ENCODE results near the gene TSPAN18. TPM values are rescaled to one million over a fixed set of nuclear protein-coding genes. Genes with fewer than 3 reads are reported as not detected.
A peak's percentile ranks its signal among the peaks of the same experiment; 100 is the strongest.

TSPAN18 gene
- polyA plus RNA-seq, 1 experiment, result 0.98 TPM

GRCh38 chr11:44948155-44948554 is 221.4 kb downstream of the TSPAN18 start:
- Histone ChIP-seq H3K9me3 (ENCODE audit: control insufficient read depth, insufficient read depth, low read length) (peaks cover 5% of the 10 kb centered on the region; the same call in 1 of the 2 replicates), H3K27me3 (ENCODE audit: control insufficient read depth, insufficient read depth, low read length) (peaks cover 36% of the 10 kb centered on the region), H3K27ac (ENCODE audit: low read depth, low read length) (no peak overlapping the region), H3K4me3 (ENCODE audit: low read depth, low read length) (no peak overlapping the region)
- TF ChIP-seq, protein P1, sequence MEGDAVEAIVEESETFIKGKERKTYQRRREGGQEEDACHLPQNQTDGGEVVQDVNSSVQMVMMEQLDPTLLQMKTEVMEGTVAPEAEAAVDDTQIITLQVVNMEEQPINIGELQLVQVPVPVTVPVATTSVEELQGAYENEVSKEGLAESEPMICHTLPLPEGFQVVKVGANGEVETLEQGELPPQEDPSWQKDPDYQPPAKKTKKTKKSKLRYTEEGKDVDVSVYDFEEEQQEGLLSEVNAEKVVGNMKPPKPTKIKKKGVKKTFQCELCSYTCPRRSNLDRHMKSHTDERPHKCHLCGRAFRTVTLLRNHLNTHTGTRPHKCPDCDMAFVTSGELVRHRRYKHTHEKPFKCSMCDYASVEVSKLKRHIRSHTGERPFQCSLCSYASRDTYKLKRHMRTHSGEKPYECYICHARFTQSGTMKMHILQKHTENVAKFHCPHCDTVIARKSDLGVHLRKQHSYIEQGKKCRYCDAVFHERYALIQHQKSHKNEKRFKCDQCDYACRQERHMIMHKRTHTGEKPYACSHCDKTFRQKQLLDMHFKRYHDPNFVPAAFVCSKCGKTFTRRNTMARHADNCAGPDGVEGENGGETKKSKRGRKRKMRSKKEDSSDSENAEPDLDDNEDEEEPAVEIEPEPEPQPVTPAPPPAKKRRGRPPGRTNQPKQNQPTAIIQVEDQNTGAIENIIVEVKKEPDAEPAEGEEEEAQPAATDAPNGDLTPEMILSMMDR (IDR thresholded peaks at IDR 0.05; ENCODE audit: low read depth, low read length), result no peak
- CTCF ChIA-PET, result interaction anchor here (1.2 to 2.4 kb wide), 4 partner anchors 11 to 157 kb away, joined by 4 to 22 read pairs (median 8); no protein-coding TSS in a partner anchor
- no peak for DNase-seq (ENCODE audit: low read depth, low spot score)
- POLR2A ChIA-PET, result no interaction called here

DNA sequence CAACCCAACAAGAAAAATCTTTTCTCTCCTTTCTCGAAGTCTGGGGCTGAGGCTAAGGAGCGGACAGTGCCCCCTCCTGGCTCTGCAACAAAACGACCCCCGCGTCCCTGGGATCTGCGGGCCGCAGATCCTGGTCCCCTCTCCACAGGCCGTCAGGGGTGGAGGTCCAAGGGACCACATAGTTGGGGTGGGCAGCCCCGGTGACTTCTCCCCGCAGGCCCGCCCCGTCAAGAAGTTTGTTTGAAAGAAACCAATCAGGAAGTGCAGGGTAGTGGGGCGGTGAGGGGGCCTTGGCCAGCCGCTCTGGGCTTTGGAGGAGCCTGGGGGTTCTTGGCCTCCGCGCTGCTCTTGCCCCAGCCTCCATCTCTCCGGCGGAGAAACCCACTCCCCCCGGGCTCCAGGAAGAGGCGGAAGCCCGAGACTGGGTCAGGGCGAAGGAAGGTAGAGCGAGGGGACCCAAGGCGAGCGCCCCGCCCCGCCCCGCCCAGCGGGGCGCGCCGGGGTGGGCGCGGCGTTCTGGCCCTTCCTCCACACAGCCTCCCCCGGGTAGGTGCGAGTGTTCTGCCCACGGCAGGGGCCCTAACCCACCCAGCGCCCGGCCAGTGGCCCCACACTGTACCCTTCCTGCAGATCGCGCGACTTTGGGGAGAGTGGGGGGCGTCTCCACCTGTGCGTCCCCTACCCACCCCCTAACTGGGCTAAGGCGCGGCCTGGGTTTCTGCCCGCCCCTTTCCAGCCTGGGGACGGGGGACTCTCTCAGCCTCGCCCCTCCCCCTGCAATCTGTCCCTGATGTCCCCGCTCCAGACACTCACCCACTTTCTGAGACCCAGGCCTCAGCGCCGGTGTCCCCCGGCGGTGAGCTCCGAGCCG is 222.6 kb downstream of the TSPAN18 start:
- Histone ChIP-seq H3K27me3 (ENCODE audit: control insufficient read depth, insufficient read depth, low read length) (peaks cover 33% of the 10 kb centered on the region), H3K27ac (ENCODE audit: low read depth, low read length) (no peak overlapping the region), H3K4me3 (ENCODE audit: low read depth, low read length) (peak overlapping the region; percentile 71), H3K9me3 (ENCODE audit: control insufficient read depth, insufficient read depth, low read length) (peaks cover 5% of the 10 kb centered on the region; the same call in 1 of the 2 replicates)
- ChIA-PET POLR2A (no interaction called here), CTCF (interaction anchor here (0.6 to 2.4 kb wide), 8 partner anchors 11 to 155 kb away, joined by 4 to 12 read pairs (median 6); no protein-coding TSS in a partner anchor)
- TF ChIP-seq, protein P1 (IDR thresholded peaks at IDR 0.05; ENCODE audit: low read depth, low read length), result peak; percentile 51
- no peak for DNase-seq (ENCODE audit: low read depth, low spot score)

DNA sequence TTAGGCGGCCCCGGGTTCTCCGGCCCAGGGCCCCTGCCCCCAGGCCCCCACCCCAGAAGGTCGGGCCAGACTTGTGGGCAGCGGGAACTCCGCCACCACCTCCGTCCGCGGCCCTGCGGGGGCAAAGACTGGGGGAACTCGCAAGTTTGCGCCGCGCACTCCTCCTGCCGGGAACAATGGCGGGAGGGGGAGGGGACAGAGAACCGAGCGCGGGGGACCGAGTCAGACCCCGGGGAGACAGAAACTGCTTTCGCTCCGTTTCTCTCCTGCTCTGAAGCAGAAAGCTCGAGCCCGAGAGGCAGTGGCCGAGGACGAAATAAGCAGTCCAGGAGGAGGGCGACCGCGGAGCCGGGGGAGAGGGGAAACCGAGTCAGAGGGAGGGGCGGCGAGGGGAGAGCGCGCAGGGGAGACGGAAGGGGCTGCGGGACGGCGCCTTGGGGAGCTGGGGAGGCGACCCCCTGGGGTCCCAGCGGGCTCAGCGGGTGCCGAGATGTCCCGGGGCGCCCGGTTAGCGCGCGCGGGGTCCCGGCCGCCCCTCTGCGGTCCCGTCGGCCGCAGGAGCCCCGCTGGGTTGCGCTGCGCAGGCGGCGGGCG is 223.4 kb downstream of the TSPAN18 start:
- Histone ChIP-seq H3K9me3 (ENCODE audit: control insufficient read depth, insufficient read depth, low read length) (peaks cover 5% of the 10 kb centered on the region; the same call in 1 of the 2 replicates), H3K27me3 (ENCODE audit: control insufficient read depth, insufficient read depth, low read length) (peaks cover 33% of the 10 kb centered on the region), H3K4me3 (ENCODE audit: low read depth, low read length) (peak overlapping the region; percentile 71), H3K27ac (ENCODE audit: low read depth, low read length) (no peak overlapping the region)
- no peak for DNase-seq (ENCODE audit: low read depth, low spot score)
- POLR2A ChIA-PET, result no interaction called here
- TF ChIP-seq, protein P1 (IDR thresholded peaks at IDR 0.05; ENCODE audit: low read depth, low read length), result no peak
- CTCF ChIA-PET, result interaction anchor here (0.6 to 1.5 kb wide), 7 partner anchors 9 to 154 kb away, joined by 3 to 8 read pairs (median 5); no protein-coding TSS in a partner anchor

GRCh38 chr11:44950625-44951476 is 224.1 kb downstream of the TSPAN18 start, which contains the start of gene TP53I11:
TP53I11 (minus strand) TSS chr11:44950883; CDS start chr11:44938335, 12,548 bp downstream.
- H3K27ac ChIP-seq (ENCODE audit: low read depth, low read length), result no peak within 1 kb of the TSS
- ChIA-PET CTCF (interaction anchor here (0.7 to 1.5 kb wide), 5 partner anchors 10 to 153 kb away, joined by 3 to 8 read pairs (median 5); no protein-coding TSS in a partner anchor), POLR2A (no interaction called here)

More at GRCh38 chr11:44950625-44951476, 224.1 kb downstream of the TSPAN18 start, which contains the start of gene TP53I11:
- peaks cover 5% of the 10 kb centered on the region; the same call in 1 of the 2 replicates for H3K9me3 ChIP-seq (ENCODE audit: control insufficient read depth, insufficient read depth, low read length)
- H3K27me3 ChIP-seq (ENCODE audit: control insufficient read depth, insufficient read depth, low read length), result peaks cover 33% of the 10 kb centered on the region
- TF ChIP-seq, protein P1 (IDR thresholded peaks at IDR 0.05; ENCODE audit: low read depth, low read length), result peak; percentile 43
- no peak for DNase-seq (ENCODE audit: low read depth, low spot score)
- peak within 1 kb of the TSS; percentile 71 for H3K4me3 ChIP-seq (ENCODE audit: low read depth, low read length)
